Activated naive CD8-positive, alpha-beta T cell treated with anti-CD3 and anti-CD28 coated beads, Interleukin-2, amount 50 U/mL, for 24 hours (primary cell): ENCODE results near the gene ERMAP.
"Not testable (repeated sequence)": the region's sequence is repeated elsewhere in the genome, so short reads cannot be mapped to it uniquely, and the experiment has no call there.

Experiments
- ATAC-seq: fragments of 150-1000 bp; cut with Tn5 transposase; one replicate; pipeline ENCODE4 v1.10.0; 2021
- DNase-seq: peaks from one replicate; pipeline ENCODE4 v3.0.0; 2021
- H3K27ac Mint-ChIP-seq: one replicate; pipeline ENCODE4 v1.8.0; 2021; ENCODE audit warnings: mild to moderate bottlenecking, mixed read lengths
- H3K27me3 Mint-ChIP-seq: one replicate; pipeline ENCODE4 v1.8.0; 2021; ENCODE audit warnings: mixed read lengths
- H3K36me3 Mint-ChIP-seq: one replicate; pipeline ENCODE4 v1.8.0; 2021; ENCODE audit warnings: low read depth, mixed read lengths
- H3K4me1 Mint-ChIP-seq: one replicate; pipeline ENCODE4 v1.8.0; 2021; ENCODE audit warnings: mixed read lengths
- H3K4me3 Mint-ChIP-seq: one replicate; pipeline ENCODE4 v1.8.0; 2021; ENCODE audit warnings: mild to moderate bottlenecking, moderate library complexity, mixed read lengths
- H3K9me3 Mint-ChIP-seq: one replicate; pipeline ENCODE4 v1.8.0; 2021; ENCODE audit warnings: mixed read lengths

The ERMAP gene

GRCh38 chr1:42861014-42861399 is 44.1 kb downstream of the ERMAP start:
- H3K36me3 Mint-ChIP-seq, result no peaks in the 10 kb centered on the region
- H3K27me3 Mint-ChIP-seq, result peaks cover 21% of the 10 kb centered on the region
- no peaks in the 10 kb centered on the region for H3K4me1 Mint-ChIP-seq
- DNase-seq (no peak), ATAC-seq (no peak)
- peaks cover 15% of the 10 kb centered on the region for H3K9me3 Mint-ChIP-seq
- no peak overlapping the region for H3K27ac Mint-ChIP-seq
- H3K4me3 Mint-ChIP-seq, result no peak overlapping the region

- Mint-ChIP-seq H3K27ac (no peak overlapping the region), H3K9me3 (no peaks in the 10 kb centered on the region), H3K4me3 (no peak overlapping the region), H3K4me1 (no peaks in the 10 kb centered on the region), H3K36me3 (no peaks in the 10 kb centered on the region), H3K27me3 (peaks cover 8% of the 10 kb centered on the region)
- ATAC-seq, result no peak
- DNase-seq, result no peak
Observed at GRCh38 chr1:42866549-42866948, 49.6 kb downstream of the ERMAP start.

DNA sequence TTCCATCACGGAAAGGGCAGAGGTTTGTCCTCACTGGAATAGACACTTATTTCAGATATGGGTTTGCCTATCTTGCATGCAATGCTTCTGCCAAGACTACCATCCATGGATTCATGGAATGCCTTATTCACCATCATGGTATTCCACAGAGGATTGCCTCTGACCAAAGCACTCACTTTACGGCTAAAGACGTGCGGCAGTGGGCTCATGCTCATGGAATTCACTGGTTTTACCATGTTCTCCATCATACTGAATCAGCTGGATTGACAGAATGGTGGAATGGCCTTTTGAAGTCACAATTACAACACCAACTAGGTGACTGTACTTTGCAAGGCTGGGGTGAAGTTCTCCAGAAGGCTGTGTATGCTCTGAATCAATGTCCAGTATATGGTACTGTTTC is 51.5 kb downstream of the ERMAP start:
- not testable (repeated sequence) for ATAC-seq, DNase-seq, H3K4me1 Mint-ChIP-seq, H3K27ac Mint-ChIP-seq, H3K36me3 Mint-ChIP-seq, H3K9me3 Mint-ChIP-seq, H3K4me3 Mint-ChIP-seq, H3K27me3 Mint-ChIP-seq

DNA sequence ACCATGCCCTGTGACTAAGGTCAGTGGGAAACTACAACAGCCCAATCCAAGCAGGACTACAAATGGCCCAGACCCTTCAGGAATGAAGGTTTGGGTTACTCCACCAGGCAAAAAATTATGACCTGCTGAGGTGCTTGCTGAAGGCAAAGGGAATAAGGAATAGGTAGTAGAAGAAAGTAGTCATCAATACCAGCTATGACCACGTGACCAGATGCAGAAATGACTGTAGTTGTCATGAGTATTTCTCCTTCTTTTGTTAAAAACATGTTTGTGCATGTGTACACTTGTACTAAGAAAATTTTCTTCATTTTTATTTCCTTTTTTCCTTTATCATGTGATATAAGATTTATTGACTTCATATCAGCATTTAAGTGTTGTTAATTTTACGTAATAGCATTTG is 52.3 kb downstream of the ERMAP start:
- H3K4me1 Mint-ChIP-seq, H3K36me3 Mint-ChIP-seq, H3K27ac Mint-ChIP-seq, ATAC-seq, DNase-seq, H3K27me3 Mint-ChIP-seq, H3K4me3 Mint-ChIP-seq: not testable (repeated sequence)
- H3K9me3 Mint-ChIP-seq, result peaks cover 16% of the 10 kb centered on the region

DNA sequence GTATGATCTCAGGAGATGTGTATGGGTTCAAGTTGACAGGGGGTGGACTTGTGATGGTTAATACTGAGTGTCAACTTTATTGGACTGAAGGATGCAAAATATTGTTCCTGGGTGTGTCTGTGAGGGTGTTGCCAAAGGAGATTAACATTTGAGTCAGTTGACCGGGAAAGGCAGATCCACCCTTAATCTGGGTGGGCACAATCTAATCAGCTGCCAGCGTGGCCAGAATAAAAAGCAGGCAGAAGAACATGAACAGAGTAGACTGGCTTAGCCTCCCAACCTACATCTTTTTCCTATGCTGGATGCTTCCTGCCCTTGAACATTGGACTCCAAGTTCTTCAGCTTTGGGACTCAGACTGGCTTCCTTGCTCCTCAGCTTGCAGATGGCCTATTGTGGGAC is 52.8 kb downstream of the ERMAP start:
- H3K27me3 Mint-ChIP-seq, H3K27ac Mint-ChIP-seq, ATAC-seq, H3K4me3 Mint-ChIP-seq, H3K36me3 Mint-ChIP-seq, H3K4me1 Mint-ChIP-seq, DNase-seq: not testable (repeated sequence)
- H3K9me3 Mint-ChIP-seq, result peaks cover 18% of the 10 kb centered on the region

DNA sequence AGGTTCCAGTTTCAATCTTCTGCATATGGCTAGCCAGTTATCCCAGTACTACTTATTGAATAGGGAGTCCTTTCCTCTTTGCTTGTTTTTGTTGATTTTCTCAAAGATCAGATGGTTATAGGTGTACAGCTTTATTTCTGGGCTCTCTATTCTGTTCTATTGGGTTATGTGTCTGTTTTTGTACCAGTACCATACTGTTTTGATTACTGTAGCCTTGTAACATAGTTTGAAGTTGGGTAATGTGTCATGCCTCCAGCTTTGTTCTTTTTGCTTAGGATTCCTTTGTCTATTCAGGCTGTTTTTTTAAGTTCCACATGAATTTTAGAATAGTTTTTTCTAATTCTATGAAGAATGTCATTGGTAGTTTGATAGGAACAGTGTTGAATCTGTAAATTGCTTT is 56.2 kb downstream of the ERMAP start:
- H3K9me3 Mint-ChIP-seq, result peaks cover 21% of the 10 kb centered on the region
- H3K27me3 Mint-ChIP-seq, H3K4me1 Mint-ChIP-seq, H3K27ac Mint-ChIP-seq, H3K36me3 Mint-ChIP-seq, H3K4me3 Mint-ChIP-seq, ATAC-seq, DNase-seq: not testable (repeated sequence)

GRCh38 chr1:42873670-42874069 is 56.7 kb downstream of the ERMAP start:
- ATAC-seq, result no peak
- Mint-ChIP-seq H3K4me3 (no peak overlapping the region), H3K36me3 (peaks cover 2% of the 10 kb centered on the region), H3K27ac (no peak overlapping the region), H3K9me3 (peaks cover 21% of the 10 kb centered on the region), H3K27me3 (peaks cover 3% of the 10 kb centered on the region), H3K4me1 (no peaks in the 10 kb centered on the region)
- DNase-seq, result no peak

- peaks cover 21% of the 10 kb centered on the region for H3K9me3 Mint-ChIP-seq
- H3K4me1 Mint-ChIP-seq, result no peaks in the 10 kb centered on the region
- H3K36me3 Mint-ChIP-seq, result peaks cover 2% of the 10 kb centered on the region
Observed at GRCh38 chr1:42876009-42876408, 59.1 kb downstream of the ERMAP start.

DNA sequence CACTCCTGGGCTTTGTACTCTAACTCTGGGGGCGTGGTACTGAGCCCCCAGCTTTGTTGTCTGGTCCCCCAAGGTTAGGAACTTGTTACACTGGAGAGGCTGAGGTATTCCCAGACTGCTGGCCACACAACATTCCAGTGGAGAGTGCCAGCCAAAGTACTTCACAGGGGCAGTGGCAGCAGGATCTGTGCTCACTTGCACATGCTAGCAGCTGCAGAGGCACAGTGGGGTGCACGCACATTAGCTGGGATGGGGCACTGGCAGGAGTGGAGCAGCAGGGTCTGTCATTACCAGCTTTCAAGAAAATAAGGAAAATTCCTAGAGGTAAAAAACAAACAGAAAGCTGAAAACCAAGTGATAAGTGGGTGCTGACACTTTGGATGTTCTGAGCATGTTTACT is 60.5 kb downstream of the ERMAP start:
- peaks cover 2% of the 10 kb centered on the region for H3K36me3 Mint-ChIP-seq
- H3K27me3 Mint-ChIP-seq, result peaks cover 3% of the 10 kb centered on the region
- H3K9me3 Mint-ChIP-seq, result peaks cover 21% of the 10 kb centered on the region
- ATAC-seq (no peak), DNase-seq (no peak)
- no peak overlapping the region for H3K27ac Mint-ChIP-seq
- H3K4me1 Mint-ChIP-seq, result no peaks in the 10 kb centered on the region
- H3K4me3 Mint-ChIP-seq, result no peak overlapping the region

More at GRCh38 chr1:42876009-42876408, 59.1 kb downstream of the ERMAP start:
- Mint-ChIP-seq H3K27ac (no peak overlapping the region), H3K4me3 (no peak overlapping the region), H3K27me3 (peaks cover 3% of the 10 kb centered on the region)
- no peak for ATAC-seq
- DNase-seq, result no peak

- DNase-seq, result no peak
- Mint-ChIP-seq H3K9me3 (no peaks in the 10 kb centered on the region), H3K36me3 (no peaks in the 10 kb centered on the region), H3K4me1 (no peaks in the 10 kb centered on the region), H3K4me3 (no peak overlapping the region), H3K27ac (no peak overlapping the region), H3K27me3 (no peaks in the 10 kb centered on the region)
- no peak for ATAC-seq
Observed at GRCh38 chr1:42880384-42880783, 63.5 kb downstream of the ERMAP start.

DNA sequence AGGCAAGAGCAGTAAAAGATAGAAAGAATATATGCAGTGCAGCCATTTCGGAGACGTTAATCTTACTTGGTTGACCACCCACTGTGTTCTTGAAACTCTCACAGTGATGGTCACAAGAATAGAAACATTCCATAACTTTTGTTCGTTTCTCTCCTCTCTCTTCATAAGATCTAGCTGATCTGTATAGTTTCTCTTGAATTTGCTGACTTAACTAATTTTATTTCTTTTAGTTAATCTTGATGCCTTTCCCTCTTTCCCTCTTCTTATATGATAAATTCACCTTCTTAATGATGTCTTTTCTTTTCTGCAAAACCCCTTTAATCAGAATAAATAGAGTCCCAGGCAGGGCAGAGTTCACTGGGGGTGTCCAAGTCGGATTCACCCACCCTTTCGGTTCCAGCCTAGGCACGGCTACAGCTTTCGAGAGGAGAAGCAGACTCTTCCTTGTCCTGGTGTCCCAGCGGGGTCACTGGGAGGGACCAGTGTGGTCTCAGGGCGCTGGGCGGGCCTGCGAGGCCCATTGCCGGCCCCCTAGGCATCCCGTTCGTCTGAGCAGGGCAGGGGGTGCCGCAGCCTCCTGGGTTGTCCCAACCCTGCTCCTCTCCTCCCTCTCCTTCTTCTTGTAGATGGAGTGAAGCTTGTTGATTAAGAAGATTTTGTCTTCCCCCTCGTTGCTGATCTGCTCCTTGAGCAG is 69.3 kb downstream of the ERMAP start:
- Mint-ChIP-seq H3K4me1 (no peaks in the 10 kb centered on the region), H3K27ac (no peak overlapping the region), H3K4me3 (no peak overlapping the region), H3K27me3 (no peaks in the 10 kb centered on the region), H3K36me3 (no peaks in the 10 kb centered on the region), H3K9me3 (no peaks in the 10 kb centered on the region)
- DNase-seq (no peak), ATAC-seq (no peak)

DNA sequence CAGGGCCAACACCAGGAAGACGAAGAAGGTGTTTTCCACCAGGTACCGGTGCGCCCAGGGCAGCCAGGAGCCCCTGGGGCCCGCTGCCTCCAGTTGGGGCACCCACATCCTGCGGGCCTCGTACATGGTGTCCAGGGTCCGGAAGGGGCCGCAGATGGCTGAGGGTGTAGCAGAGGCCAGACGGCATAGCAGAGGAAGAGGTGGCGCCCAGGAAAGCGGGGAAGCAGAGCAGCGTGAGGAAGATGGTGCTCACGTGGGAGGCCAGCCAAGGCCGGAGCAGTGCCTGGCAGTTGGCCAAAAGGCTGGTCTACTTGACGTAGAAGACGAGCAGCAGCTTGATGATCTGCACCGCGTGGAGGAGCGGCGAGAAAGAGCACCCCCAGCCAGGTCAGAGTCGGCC is 69.9 kb downstream of the ERMAP start:
- Mint-ChIP-seq H3K27ac (no peak overlapping the region), H3K36me3 (no peaks in the 10 kb centered on the region), H3K4me1 (no peaks in the 10 kb centered on the region), H3K9me3 (no peaks in the 10 kb centered on the region), H3K4me3 (no peak overlapping the region), H3K27me3 (no peaks in the 10 kb centered on the region)
- ATAC-seq (no peak), DNase-seq (no peak)

GRCh38 chr1:42887366-42887765 is 70.4 kb downstream of the ERMAP start:
- no peaks in the 10 kb centered on the region for H3K36me3 Mint-ChIP-seq
- no peak for ATAC-seq
- H3K4me1 Mint-ChIP-seq, result no peaks in the 10 kb centered on the region
- DNase-seq, result no peak
- H3K9me3 Mint-ChIP-seq, result no peaks in the 10 kb centered on the region
- H3K27me3 Mint-ChIP-seq, result no peaks in the 10 kb centered on the region
- no peak overlapping the region for H3K4me3 Mint-ChIP-seq
- no peak overlapping the region for H3K27ac Mint-ChIP-seq

DNA sequence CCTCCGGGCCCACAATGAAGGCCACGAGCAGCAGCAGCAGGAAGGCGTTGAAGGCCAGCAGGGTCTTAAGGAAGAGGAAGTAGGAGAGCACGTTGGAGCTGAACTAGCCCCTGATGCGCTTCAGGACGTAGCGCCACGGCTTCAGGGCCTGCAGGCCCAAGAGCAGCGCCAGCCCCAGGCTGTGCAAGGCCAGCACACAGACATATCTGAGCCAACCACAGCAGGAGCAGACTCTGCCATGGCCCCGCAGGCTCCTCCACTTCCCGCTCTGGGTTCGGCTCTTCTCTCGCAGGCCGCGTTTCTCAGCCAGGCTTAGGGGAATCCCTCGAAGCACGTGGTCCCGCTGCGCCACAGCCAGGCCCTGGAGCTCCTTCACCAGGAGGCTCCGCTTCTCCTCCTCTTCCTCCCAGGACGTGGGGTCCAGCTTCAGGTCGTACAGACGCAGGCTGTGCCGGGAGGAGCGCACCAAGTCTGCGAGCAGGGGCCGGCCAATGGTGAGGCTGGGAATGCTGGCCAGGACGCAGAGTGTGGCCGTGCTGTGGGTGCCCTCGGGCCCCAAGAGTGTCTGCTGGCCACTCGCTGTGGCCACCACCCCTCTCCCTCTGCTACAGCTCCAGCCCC is 71.2 kb downstream of the ERMAP start:
- Mint-ChIP-seq H3K9me3 (no peaks in the 10 kb centered on the region), H3K27ac (no peak overlapping the region), H3K36me3 (no peaks in the 10 kb centered on the region), H3K4me1 (no peaks in the 10 kb centered on the region), H3K4me3 (no peak overlapping the region), H3K27me3 (no peaks in the 10 kb centered on the region)
- no peak for ATAC-seq
- DNase-seq, result no peak

- Mint-ChIP-seq H3K4me1 (no peaks in the 10 kb centered on the region), H3K9me3 (peaks cover under 1% of the 10 kb centered on the region), H3K36me3 (no peaks in the 10 kb centered on the region), H3K4me3 (no peak overlapping the region), H3K27me3 (no peaks in the 10 kb centered on the region), H3K27ac (no peak overlapping the region)
- ATAC-seq, result no peak
- DNase-seq, result no peak
Observed at GRCh38 chr1:42889264-42889663, 72.3 kb downstream of the ERMAP start.
